Stimulated activated CD4-positive, alpha-beta T cell treated with anti-CD3 and anti-CD28 coated beads, TNF-alpha, amount 100 ng/mL, for 24 hours (primary cell): ENCODE data around the gene ZNF429.
A peak's percentile ranks its signal among the peaks of the same experiment; 100 is the strongest.
"Not testable (repeated sequence)": the region's sequence is repeated elsewhere in the genome, so short reads cannot be mapped to it uniquely, and the experiment has no call there.

ENCODE experiments used
- DNase-seq, 3 experiments: peaks; one replicate each; pipeline ENCODE4 v3.0.0-alpha.2; 2020; ENCODE audit warnings: low read depth in 3 of 3

The ZNF429 gene

DNA sequence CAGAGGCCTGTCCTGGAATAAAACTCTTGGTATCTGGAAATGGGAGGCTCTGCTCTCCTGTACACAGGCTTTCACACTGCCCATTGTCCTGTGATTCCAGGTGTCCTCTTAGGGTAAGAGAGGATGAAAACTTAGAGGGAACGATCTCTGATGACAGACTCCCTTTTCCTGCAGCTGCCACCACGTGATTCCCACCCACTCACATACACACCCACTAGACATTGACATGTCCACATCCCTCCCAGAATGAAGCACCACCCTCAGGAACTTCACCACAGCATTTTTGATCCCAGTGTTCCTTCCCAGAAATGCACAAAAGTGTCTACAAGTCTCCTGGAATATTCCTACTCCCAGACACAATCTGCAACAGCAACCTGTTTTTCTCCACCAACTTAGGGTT, 8.2 kb downstream of the ZNF429 start:
- no peak for DNase-seq

DNA sequence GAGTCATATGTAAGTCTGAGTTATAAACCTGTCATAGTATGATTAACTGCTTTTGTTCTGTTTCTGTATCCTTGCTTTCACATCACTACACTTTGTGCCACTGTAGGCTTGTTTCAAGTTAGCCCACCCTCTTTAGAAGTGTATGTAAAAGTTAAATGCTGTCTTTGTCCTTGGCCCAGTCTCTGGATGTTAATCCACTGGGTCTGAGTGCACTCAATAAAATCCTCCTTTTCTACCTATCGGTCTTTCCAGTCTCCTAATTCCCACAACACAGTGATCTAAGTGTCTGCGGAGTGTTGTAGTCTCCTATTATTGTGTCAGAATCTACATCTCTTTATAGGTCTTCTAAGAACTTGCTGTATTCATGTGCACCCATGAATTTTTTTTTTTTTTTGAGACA, 14.1 kb downstream of the ZNF429 start:
- DNase-seq, result no peak

GRCh38 chr19:21532904-21533303, 27.5 kb downstream of the ZNF429 start:
- DNase-seq, result no peak

- DNase-seq, result not testable (repeated sequence)
Observed at GRCh38 chr19:21536741-21537290, 31.4 kb downstream of the ZNF429 start.

- DNase-seq, result no peak
Observed at GRCh38 chr19:21559444-21559843, 54.0 kb downstream of the ZNF429 start.

- DNase-seq, result no peak
Observed at GRCh38 chr19:21564406-21564805, 59.0 kb downstream of the ZNF429 start.

DNA sequence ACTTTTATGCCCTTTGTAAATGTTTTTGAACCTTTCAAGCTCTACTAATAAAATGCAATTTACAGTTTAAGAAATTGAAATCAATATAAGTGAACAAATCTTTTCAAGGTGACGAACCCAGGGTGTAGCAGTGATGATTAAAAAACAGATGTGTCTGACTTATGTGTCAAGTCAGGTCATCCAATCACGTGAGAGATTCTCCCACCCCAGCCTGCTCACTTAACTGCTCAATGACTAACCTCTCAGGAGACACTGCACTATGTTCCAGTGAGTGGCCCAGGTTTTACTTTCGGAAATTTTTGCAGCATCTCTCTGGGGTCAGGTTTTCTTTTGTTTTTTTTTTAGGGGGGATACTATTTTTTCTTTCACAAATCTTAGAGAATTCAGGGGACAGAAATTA, 60.7 kb downstream of the ZNF429 start:
- DNase-seq, result peak in 1 of 3 experiments; percentile 21

DNA sequence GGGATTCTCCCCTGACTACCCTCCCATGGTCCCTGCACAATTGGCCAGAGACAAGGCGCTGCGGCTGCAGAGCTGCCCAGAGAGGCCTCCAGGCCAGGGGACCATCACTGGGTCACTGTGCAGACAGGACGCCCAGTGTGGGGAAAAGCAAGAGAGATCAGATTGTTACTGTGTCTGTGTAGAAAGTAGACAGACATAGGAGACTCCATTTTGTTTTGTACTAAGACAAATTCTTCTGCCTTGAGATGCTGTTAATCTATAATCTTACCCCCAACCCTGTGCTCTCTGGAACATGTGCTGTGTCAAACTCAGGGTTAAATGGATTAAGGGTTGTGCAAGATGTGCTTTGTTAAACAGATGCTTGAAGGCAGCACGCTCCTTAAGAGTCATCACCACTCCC, 62.4 kb downstream of the ZNF429 start:
- DNase-seq, result not testable (repeated sequence)

DNA sequence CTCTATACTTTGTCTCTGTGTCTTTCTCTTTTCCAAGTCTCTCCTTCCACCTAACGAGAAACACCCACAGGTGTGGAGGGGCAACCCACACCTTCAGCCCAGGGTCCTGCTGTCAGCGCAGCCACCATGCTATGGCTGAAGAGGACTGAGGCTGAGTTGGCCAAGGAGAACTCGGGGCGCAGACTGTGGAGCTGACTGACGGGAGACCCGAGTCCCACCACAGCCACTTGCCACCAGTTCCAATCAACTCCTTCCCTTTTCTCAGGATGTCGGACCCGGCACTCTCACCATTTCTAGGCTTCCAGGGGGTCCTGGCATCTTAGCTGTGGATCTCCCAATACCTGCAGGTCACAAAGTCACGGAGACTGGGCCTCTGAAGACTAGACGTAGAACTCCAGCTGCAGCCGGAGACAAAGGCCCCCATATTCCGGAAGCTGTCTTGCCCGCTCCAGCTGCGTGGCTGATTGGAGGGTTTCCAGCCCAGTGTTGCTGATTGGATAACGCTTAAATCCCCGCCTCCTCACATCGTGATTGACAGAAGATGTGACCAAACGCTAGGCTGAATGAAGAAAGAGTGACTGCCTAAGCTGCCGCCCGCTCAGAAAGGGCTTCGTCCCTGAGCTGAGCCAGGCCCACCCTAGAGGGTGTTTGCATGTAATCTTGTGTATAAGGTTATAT, 63.6 kb downstream of the ZNF429 start:
- DNase-seq, result peak; percentile 58 to 84 (median 77)

- peak in 2 of 3 experiments; percentile 31 to 63 for DNase-seq
Observed at GRCh38 chr19:21569494-21569865, 64.1 kb downstream of the ZNF429 start.

GRCh38 chr19:21571316-21571715, 65.9 kb downstream of the ZNF429 start:
- DNase-seq, result no peak

DNA sequence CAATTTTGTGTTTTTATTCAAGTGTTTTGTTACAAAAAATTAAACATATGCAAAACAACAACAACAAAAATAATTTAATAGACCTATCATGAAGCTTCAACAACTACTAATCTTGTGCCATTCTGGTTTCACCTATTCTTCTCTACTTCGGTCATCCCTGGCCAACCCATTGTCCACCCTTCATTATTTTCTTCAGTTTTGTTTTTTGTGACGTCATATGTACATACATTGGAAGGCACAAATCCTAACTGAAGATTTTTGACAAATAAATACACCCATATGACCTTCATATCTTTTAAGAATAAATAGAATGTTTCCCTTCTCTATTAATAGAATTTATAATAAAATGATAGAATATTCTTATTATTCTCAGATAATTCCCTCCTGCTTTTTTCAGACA, 69.2 kb downstream of the ZNF429 start:
- DNase-seq, result no peak

DNA sequence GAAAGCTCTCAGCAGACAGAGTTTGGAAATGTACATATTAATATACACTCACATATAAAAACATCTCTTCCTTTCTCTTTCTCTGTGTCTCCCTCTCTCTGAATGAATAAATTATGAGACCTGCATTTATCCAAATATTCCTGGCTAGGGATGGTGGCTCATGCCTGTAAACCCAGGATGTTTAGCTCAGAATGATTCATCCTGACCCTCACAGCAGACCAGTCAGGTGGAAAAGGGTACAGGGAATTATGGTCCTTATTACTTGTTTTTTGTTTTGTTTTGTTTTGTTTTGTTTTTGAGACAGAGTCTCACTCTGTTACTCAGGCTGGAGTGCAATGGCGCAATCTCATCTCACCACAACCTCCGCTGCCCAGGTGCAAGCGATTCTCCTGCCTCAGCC, 71.1 kb downstream of the ZNF429 start:
- DNase-seq, result no peak

GRCh38 chr19:21580101-21580500, 74.7 kb downstream of the ZNF429 start:
- DNase-seq, result no peak

- DNase-seq, result no peak
Observed at GRCh38 chr19:21580818-21581217, 75.4 kb downstream of the ZNF429 start.

DNA sequence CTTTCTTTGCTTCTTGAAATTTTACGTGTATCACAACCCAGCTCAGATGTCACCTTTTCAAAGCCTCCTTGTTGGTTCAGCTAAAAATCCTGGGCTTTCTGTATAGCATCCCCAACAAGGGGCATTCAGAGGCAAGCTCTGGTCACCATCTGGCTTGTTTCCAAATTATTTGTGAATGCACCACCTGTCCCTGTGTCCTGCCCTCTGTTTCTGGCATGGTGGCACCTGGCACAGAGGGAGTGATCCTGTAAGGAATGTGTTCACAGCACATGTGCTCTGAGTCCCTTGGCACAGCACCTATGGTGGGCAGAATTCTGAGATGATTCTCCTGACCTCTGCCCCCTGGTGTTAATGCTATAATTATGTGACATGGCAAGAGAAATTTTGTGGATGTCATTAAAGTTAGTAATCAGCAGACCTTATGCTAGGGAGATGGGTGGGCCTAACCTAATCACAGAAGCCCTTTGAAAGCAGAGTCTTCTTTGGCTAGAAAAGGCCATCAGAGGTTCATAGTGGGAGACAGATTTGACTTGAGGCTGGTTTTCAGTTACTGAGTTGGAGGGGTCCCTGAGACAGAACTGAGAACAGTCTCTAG, 76.3 kb downstream of the ZNF429 start:
- DNase-seq, result no peak

DNA sequence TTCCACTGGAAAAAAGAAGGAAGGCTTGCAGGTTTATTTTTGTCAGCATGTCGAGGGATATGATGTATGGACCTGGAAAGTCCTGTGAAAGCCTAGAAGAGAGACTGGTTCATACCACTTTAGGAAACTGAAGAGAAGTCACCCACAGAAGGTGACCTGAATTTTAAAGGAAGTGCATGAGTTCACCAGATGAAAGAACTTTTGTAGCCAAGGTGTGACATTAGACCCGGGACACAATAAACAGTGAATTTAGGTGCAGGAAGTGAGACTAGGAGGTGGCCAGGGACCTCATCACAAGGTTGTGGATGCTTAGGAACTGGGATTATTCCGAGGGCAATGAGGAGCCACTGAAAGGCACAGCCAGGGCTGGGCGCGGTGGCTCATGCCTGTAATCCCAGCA, 79.1 kb downstream of the ZNF429 start:
- DNase-seq, result no peak

GRCh38 chr19:21585281-21585890, 80.0 kb downstream of the ZNF429 start:
- DNase-seq, result no peak

DNA sequence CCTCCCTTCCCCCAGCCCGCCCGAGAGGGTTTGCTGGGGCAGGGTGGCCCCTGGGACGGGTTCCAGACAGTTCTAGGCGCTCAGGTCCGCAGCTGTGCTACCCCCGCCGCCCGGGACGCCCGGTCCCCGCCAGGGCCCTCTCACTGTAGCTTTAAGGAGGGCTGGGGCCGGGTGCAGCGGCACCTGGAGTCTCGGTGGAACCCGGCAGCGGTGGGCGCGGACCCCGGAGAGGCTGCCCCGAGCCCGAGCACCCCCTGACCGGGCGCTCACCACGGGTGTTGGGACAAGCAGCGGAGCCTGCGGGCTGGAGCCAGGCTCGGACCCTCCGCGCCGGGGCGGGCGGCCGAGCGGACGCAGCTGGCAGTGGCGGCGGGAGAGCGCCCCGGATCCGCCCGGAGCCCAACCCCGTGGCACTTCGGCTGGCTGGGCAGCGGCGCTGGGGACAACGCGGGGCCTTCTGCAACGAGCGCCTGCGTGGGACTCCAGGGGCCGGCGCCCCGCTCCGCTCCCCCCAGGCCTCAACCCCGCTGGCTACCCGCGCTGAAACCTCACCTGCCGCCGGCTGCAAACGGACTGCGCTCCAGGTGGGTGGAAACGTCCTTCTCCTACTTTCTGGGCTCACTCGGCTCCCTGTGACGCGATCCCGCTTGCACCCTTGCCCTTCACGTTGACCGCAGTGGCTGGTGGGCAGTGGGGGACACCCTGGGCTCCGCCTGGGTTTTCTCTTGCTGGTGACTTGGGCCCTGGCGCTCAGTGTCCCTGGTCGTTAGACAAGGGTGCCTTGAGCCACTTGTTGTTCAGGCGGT, 81.1 kb downstream of the ZNF429 start:
- DNase-seq, result peak in 1 of 3 experiments; percentile 30

GRCh38 chr19:21587117-21587461, 81.7 kb downstream of the ZNF429 start:
- no peak for DNase-seq

DNA sequence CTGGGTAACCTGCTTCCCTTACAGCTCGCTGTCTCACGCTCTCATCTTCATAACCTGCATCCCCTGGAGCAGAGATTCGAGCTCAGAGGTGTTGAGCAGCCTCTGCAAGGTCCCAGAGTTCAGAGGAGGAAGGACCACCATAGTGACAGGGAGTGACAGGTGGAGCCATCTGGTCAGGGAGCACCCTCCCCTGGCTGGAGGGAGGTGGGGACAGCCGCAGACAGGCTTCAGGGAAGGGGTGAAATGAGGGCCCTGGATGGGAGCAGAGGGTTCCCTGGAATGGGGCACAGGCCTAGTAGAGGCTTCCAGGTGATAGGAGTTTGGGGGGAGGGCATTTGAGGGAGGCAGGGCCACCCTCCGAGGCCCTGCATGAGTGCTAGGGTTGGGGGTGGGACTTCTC, 82.1 kb downstream of the ZNF429 start:
- no peak for DNase-seq

DNA sequence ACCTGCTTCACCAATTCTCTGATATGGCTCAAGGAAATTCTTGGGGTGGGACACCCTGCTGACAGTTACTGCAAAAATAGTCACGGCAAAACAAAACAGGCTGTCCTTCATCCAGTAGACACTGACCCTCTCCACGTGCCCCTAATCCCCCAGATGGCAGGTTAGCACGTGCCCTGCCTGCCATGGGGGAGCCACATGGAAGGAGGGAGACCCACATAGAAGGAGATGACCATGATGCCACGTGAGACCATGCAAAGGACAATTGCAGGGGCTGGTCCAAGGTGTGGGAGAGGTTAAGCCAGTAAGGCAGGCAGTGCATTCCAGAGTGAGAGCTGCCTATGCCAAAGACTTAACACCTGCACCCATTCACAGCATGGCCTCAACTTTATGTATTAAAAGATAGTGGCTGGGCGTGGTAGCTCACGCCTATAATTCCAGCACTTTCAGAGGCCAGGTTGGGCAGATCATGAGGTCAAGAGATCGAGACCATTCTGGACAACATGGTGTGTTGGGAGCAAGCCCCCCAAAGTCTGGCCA, 82.7 kb downstream of the ZNF429 start:
- DNase-seq, result no peak
